Measurements from ENCODE around the gene BBS9.

The BBS9 gene

DNA sequence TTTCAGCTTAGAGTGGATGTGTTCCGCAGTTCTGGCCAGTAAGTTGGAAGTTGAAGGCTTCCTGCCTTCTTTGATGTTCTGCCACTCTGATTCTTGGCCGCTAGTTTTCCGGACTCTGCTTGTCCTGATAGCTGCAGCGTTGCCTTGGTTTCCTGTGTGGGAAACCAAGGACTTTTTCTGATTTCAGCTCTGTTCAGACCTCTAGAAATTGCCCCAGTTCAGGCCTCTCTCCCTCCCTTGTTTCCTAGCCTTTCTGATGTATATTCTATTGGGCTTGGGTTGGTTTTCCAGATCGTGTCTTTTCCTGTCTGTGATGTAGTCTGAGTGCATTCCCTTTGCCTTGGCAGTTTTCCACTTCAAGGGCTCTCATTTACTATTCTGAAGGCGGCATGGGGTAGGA, 318.7 kb downstream of the BBS9 start:
- H3K4me3 ChIP-seq (ENCODE audit: low read depth in 1 of 2, low read length in 1 of 2), result no peak overlapping the region

DNA sequence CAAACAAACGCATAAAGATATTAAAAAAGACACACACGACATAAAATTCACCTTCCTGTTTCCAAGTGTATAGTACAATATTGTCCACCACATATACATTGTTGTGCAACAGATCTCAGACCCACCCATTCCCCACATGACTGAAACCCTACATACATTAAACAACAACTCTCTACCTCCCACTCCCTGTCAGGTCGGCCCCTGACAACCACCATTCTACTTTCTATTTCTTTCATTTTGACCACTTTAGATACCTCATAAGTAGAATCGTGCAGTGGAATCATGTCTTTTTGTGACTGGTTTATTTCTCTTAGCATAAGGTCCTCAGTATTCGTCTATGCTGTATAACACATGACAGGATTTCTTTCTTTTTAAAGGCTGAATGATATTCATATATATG, 320.5 kb downstream of the BBS9 start:
- no peaks in the 10 kb centered on the region for H3K27me3 ChIP-seq
- TF ChIP-seq, protein P1, sequence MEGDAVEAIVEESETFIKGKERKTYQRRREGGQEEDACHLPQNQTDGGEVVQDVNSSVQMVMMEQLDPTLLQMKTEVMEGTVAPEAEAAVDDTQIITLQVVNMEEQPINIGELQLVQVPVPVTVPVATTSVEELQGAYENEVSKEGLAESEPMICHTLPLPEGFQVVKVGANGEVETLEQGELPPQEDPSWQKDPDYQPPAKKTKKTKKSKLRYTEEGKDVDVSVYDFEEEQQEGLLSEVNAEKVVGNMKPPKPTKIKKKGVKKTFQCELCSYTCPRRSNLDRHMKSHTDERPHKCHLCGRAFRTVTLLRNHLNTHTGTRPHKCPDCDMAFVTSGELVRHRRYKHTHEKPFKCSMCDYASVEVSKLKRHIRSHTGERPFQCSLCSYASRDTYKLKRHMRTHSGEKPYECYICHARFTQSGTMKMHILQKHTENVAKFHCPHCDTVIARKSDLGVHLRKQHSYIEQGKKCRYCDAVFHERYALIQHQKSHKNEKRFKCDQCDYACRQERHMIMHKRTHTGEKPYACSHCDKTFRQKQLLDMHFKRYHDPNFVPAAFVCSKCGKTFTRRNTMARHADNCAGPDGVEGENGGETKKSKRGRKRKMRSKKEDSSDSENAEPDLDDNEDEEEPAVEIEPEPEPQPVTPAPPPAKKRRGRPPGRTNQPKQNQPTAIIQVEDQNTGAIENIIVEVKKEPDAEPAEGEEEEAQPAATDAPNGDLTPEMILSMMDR (IDR thresholded peaks at IDR 0.05), result no peak
- no peak overlapping the region for H3K4me3 ChIP-seq (ENCODE audit: low read depth in 1 of 2, low read length in 1 of 2)
- H3K36me3 ChIP-seq, result no peaks in the 10 kb centered on the region
- no peaks in the 10 kb centered on the region for H3K9me3 ChIP-seq
- H3K27ac ChIP-seq, result no peak overlapping the region
- H3K4me1 ChIP-seq (ENCODE audit: control insufficient read depth in 1 of 2, insufficient read depth in 1 of 2, low read depth in 1 of 2, low read length in 1 of 2), result no peaks in the 10 kb centered on the region

More for the DNA sequence above, 318.7 kb downstream of the BBS9 start:
- Histone ChIP-seq H3K36me3 (no peaks in the 10 kb centered on the region), H3K4me1 (ENCODE audit: control insufficient read depth in 1 of 2, insufficient read depth in 1 of 2, low read depth in 1 of 2, low read length in 1 of 2) (no peaks in the 10 kb centered on the region), H3K27me3 (no peaks in the 10 kb centered on the region), H3K9me3 (no peaks in the 10 kb centered on the region), H3K27ac (no peak overlapping the region)
- TF ChIP-seq, protein P1 (IDR thresholded peaks at IDR 0.05), result no peak

DNA sequence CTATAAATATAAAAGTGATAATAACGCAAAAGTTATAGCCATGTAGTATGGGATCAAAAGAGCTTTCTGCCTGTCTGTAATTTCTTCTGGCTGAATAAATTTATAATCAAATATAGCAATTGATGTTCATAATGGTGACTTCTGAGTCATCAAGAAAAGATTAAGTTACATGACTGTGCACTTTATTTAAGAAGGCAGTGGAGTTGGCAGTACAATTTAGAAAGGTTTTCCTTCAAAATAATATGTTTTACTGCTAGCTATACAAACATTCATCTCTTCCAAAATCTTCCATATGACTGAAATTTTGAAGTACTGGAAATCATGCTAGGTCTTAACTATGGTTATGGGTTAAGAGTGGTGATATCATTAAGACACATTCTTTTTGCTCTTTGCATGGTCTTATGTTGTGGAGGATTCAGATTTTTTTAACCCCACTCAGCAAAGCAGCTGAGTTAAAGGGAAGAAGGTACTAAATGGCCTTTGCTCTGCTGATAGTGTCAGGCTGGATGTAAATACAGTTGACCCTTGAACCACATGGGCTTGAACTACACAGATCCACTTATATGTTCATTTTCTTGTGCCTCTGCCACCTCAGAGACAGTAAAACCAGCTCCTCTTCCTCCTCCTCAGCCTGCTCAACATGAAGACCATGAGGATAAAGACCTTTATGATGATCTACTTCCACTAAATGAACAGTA, 323.6 kb downstream of the BBS9 start:
- H3K27me3 ChIP-seq, result no peaks in the 10 kb centered on the region
- no peaks in the 10 kb centered on the region for H3K36me3 ChIP-seq
- no peak overlapping the region for H3K4me3 ChIP-seq (ENCODE audit: low read depth in 1 of 2, low read length in 1 of 2)
- TF ChIP-seq, protein P1 (IDR thresholded peaks at IDR 0.05), result no peak
- H3K27ac ChIP-seq, result no peak overlapping the region
- no peaks in the 10 kb centered on the region for H3K4me1 ChIP-seq (ENCODE audit: control insufficient read depth in 1 of 2, insufficient read depth in 1 of 2, low read depth in 1 of 2, low read length in 1 of 2)
- no peaks in the 10 kb centered on the region for H3K9me3 ChIP-seq

- Histone ChIP-seq H3K27ac (no peak overlapping the region), H3K36me3 (no peaks in the 10 kb centered on the region), H3K27me3 (no peaks in the 10 kb centered on the region), H3K4me1 (ENCODE audit: control insufficient read depth in 1 of 2, insufficient read depth in 1 of 2, low read depth in 1 of 2, low read length in 1 of 2) (no peaks in the 10 kb centered on the region), H3K4me3 (ENCODE audit: low read depth in 1 of 2, low read length in 1 of 2) (no peak overlapping the region), H3K9me3 (no peaks in the 10 kb centered on the region)
- TF ChIP-seq, protein P1 (IDR thresholded peaks at IDR 0.05), result no peak
Observed at GRCh38 chr7:33457039-33457438, 327.7 kb downstream of the BBS9 start.

- TF ChIP-seq, protein P1 (IDR thresholded peaks at IDR 0.05), result no peak
- H3K4me1 ChIP-seq (ENCODE audit: control insufficient read depth in 1 of 2, insufficient read depth in 1 of 2, low read depth in 1 of 2, low read length in 1 of 2), result no peaks in the 10 kb centered on the region
- no peak overlapping the region for H3K27ac ChIP-seq
- H3K4me3 ChIP-seq (ENCODE audit: low read depth in 1 of 2, low read length in 1 of 2), result no peak overlapping the region
- H3K27me3 ChIP-seq, result no peaks in the 10 kb centered on the region
- H3K9me3 ChIP-seq, result no peaks in the 10 kb centered on the region
- H3K36me3 ChIP-seq, result no peaks in the 10 kb centered on the region
Observed at GRCh38 chr7:33458581-33458980, 329.2 kb downstream of the BBS9 start.
